ENCODE results near the gene COL23A1.

GRCh38 chr5:178389796-178390195, 200.4 kb downstream of the COL23A1 start:
- TF ChIP-seq CTCF (IDR thresholded peaks at IDR 0.05), result no peak
- no peak for TF ChIP-seq POLR2A (IDR thresholded peaks at IDR 0.05; ENCODE audit: low read length)
- no peak for TF ChIP-seq RAD21 (conservative IDR thresholded peaks at IDR 0.05 in 1 of 2, IDR thresholded peaks at IDR 0.05 in 1 of 2)
- TF ChIP-seq NR3C1 (IDR thresholded peaks at IDR 0.05), result no peak
- no peak for TF ChIP-seq EP300 (IDR thresholded peaks at IDR 0.05)
- no peak for TF ChIP-seq MAZ (IDR thresholded peaks at IDR 0.05; ENCODE audit: borderline replicate concordance, low read depth, low read length)
- TF ChIP-seq USF2 (IDR thresholded peaks at IDR 0.05), result no peak
- no peak for TF ChIP-seq REST (IDR thresholded peaks at IDR 0.05)

All from A549 (cell line).